GM04503 (cell line): ENCODE data around the gene PTPRJ.
"Not testable (repeated sequence)": the region's sequence is repeated elsewhere in the genome, so short reads cannot be mapped to it uniquely, and the experiment has no call there.

Source experiments
- DNase-seq: peaks from one replicate; pipeline ENCODE4 v3.0.0-alpha.2; 2012; ENCODE audit warnings: low read depth

The PTPRJ gene

DNA sequence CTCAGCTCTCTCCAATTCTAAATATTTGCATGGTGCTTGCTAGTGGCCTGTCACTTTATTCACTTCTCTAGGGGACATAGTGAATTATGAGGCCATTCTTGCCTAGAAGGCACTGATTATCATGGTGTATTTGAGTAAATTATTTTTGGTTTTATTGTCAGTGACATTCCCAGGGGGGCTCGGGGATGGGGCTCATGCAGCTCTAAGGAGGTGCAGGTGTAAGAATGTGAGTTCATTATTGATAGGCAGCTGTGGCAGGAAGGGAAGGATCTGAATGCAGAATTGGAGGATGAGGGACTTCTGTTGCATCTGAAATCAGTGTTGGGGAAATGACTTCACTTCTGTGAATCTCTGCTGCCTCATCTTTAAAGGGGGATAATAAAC is 182.5 kb downstream of the PTPRJ start:
- no peak for DNase-seq

GRCh38 chr11:48163360-48164100 is 183.2 kb downstream of the PTPRJ start:
- DNase-seq = no peak

DNA sequence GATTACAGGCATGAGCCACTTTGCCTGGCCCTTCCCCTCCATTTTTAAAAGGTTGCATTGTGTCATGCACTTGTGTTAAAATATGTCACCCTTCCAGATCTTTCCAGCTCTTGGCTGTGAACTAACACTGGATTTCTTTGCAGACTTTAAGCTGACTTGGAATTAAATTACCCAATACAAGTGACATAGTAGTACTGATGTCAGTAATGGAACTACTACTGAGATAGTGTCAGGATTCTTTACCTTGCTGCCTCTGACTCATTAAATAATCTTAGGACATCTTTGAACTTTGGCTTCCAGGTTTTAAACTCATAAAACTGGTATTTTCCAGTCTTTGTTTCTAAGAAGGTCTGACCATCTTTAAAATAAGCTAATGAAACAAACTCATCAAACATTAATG is 184.5 kb downstream of the PTPRJ start:
- DNase-seq = no peak

GRCh38 chr11:48165426-48165825 is 185.1 kb downstream of the PTPRJ start:
- DNase-seq = no peak

GRCh38 chr11:48167380-48167779 is 187.0 kb downstream of the PTPRJ start:
- no peak for DNase-seq

- no peak for DNase-seq
Observed at GRCh38 chr11:48168815-48169214, 188.5 kb downstream of the PTPRJ start.

- no peak for DNase-seq
Observed at GRCh38 chr11:48169259-48169658, 188.9 kb downstream of the PTPRJ start.

DNA sequence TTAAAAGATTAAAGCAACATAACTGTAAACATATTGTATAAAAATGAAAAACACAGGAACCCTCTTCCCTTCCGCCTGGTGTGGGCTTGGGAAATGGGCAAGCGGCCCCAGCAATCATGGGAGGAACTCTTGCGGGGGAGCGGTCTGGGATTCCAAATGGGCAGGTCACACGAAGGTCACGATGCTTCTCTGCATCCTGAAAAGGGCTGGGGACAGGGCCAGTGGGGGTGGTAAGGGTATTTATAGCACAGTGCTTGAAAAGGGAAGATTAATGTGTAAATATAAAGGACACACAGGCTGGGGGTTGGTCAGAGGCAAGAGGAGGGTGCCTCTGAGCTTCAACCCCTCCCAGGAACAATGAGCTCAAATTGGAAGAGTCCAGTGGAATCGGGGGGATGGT is 189.4 kb downstream of the PTPRJ start:
- no peak for DNase-seq

DNA sequence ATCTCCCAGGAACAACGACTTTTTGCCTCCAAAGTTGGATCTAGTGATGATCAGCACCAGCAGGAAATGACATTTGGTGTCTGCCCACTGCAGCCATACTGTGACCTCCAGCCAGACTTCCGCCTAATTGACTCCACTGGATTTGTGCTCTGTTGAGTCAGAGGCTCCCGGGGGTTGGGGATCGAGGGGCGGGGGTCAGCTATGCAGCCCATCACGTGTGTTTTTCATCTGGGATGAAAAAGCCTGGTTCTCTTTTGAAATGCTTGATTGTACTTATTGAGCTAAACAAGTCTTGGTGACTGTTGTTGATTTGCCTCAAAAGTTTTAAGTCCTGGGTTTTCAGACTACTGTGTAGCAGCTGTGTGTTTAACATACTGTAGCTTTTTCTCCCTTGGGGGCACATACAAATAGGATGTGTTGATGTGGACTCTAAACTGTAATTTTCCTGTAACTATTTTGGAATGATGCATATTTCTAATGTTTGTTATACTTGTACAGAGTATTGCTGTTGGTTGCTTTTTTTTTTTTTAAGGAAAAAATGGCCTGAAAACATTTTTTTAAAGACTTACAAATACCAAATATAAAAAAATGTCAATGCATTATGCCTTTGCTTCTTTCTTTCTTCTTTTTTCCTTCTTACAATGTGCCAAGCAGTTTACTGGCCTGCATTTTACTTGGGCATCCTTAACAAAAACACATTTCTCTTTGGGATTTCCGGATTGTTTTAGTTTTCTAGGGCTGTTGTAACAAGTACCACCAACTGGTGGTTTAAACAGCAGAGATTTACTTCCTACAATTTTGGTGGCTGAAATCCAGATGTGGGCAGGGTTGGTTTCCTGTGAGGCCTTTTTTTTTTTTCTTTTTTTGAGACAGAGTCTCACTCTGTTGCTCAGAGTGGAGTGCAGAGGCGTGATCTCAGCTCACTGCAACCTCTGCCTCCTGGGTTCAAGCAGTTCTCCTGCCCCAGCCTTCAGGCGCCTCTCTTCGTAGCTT is 190.2 kb downstream of the PTPRJ start:
- DNase-seq = peak; percentile 39

DNA sequence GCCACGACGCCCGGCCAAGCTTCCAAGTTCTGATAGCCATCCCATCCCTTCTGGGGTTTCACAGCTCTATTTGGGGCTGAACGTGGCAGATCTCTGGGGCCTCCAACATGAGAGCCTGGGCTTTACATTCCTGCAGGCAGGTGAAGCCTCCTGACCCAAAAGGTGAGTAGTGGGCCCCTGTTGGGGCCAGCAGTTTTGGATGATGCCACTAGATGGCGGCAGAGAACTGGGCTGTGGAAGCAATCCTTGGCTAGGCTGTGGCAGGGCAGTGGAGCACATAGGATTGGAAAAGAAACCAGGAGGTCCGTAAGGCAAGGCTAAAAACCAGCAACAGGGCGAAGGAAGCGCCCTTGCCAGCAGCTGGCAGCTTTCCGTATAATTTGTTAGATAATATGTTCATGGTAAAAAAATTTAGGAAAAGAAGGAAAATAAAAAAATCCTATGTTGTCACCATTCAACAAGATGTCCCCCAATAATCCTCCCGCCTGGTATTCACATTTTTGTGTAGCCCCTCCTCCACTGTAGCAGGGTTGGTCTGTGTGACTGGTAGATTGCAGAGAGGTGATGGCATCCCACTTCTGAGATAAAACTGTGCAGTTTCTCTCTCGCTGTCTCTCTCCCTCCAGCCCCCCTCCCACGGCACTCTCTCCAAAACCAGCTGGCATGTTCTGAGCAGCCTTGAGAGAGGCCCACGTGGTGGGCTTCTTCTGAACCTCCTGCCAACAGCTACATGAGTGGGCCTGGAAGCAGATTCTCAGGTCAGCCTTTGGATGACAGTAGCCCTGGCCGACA is 192.7 kb downstream of the PTPRJ start:
- no peak for DNase-seq

DNA sequence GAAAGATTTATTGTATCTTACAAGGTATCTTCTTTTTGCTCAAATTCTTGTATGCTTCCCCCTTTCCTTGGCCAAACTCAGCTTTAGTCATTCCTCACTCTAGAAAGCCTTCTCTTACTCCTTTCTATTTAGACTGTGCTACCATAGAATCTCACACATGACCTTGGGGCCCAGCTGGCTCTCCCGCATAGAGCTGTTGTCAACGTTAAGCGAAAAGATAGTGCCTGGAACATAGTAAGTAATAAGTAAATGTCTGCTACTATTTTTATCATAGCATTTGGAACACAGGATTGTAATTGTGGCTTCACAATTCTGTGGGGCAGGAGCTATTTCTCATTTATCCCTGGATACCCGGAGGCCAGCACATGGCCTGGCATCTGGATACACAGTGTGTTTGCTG is 197.3 kb downstream of the PTPRJ start:
- no peak for DNase-seq

DNA sequence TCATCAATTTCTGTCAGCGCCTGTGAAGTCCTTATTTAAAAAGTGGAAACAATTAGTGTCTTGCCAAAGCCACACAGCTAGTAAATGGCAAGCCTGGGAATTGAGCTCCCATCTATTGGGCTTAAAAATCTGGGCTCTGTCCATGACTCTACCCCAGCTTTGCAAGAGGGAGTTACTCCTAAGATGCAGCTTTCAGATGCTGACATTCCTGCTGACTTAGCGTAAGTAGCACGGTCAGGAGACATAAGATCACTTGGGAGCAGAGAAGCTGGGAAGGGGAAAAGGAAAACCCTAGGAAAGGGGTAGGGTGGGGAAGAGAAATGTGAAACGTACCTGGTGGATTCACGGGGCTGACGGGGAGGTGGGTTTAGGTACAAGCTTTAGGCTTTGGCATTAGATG is 200.3 kb downstream of the PTPRJ start:
- no peak for DNase-seq

DNA sequence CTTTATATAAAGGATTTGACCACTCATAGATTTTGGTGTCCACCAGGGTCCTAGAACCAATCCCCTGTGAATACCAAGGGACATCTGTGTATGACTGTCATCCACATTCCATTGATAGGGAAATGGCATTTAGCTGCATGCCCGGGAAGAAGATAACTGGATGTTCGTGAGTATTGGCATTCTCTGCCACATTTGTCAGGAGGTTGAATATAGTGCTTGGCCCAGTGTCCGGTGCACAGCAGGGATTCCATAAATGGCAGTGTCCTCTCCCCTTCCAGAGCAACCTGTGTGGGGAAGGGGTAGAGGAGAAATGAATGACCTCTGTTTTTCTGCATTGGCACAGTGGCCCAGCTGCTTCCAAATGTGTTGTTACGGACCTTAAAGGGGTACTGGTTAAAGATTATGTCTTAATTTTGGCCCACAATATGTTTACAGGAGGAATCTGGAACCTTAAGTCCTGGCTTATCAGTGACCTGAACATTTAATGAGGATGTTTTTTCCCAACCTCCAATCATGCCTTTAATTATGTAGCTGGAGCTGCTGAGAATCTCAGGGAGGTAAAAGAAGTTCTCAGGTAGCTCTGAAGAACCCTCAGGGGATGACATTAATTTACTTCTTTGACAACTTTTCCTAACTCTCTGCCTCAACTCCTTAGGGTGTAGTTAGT is 202.6 kb downstream of the PTPRJ start:
- no peak for DNase-seq

GRCh38 chr11:48184452-48184851 is 204.1 kb downstream of the PTPRJ start:
- DNase-seq = no peak

- DNase-seq = not testable (repeated sequence)
Observed at GRCh38 chr11:48190906-48191654, 210.7 kb downstream of the PTPRJ start.

DNA sequence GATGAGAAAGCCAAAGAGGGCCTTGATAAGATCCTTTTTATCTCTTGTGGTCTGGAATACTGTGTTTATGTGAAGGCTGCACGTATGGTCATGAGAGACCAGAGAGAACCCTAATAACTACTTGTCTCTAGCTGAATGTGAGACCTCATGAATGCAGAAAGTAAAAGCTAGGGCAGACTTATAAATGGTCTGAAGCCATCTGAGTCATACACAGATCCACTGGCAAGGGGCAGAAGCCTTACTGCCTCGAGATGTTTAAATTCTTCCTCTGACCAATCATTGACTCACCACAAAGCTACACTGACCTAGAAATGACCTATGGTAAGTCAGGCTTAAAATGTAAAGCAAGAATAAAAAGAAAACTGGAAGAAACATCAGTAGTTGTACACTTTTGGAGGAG is 213.5 kb downstream of the PTPRJ start:
- peak; percentile 34 for DNase-seq

DNA sequence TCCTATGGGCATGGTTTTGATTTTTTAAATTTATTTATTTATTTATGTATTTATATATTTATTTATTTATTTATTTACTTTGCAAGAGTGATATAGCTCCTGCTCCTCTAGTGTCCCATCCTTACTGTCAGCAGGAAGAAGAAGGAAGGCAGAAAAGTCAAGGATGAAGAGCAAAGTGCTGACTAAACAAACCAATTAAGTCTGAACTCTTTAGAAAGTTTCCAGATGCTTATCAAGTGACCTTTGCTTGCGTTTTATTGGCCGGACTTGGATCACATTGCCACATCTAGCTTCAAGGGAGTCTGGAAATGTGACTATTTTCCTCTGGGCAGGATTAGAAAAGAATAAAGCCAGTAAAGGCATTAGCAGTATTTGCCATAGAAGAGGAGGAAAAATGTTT is 227.5 kb downstream of the PTPRJ start:
- DNase-seq = no peak

- DNase-seq = no peak
Observed at GRCh38 chr11:48210052-48210451, 229.7 kb downstream of the PTPRJ start.

DNA sequence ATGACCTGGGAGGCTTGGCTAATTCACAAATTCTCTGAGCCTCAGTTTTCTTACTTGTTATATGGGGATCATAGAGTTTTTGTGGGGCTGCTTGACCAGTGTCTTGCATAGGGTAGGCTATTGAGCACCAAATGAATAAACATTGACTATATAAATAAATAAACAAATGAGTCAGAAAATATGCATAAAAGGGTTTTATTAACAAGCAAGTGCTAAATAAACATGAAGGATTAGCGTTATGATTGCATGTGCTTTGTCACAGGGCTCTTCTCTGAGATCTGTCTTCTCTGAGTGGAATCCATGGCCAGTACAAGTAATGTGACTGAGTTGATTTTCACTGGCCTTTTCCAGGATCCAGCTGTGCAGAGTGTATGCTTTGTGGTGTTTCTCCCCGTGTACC is 236.2 kb downstream of the PTPRJ start, which contains the start of gene OR4B1:
Gene OR4B1 (plus strand): TSS at position 301 of the 400 bp plus-strand sequence. CDS start 0 bp downstream, at position 301.
- no peak for DNase-seq
